Thyroid gland (tissue), 4 donors: ENCODE results near the gene OGA.

Experiments
- CTCF ChIP-seq, 6 experiments: fragments of 200-600 bp in 3 of 6; fragments of 450-650 bp in 3 of 6; sonication (generic) in 3 of 6; IDR thresholded peaks; one replicate each; pipeline ENCODE4 v1.5.1; 2016 to 2019; ENCODE audit warnings: antibody characterized with exemption in 6 of 6, mild to moderate bottlenecking in 2 of 6, inconsistent platforms in 1 of 6, moderate library complexity in 1 of 6
- POLR2A ChIP-seq, 2 donors: fragments of 450-650 bp; IDR thresholded peaks; one replicate each; pipeline ENCODE4 v1.6.1; 2017; ENCODE audit warnings: antibody characterized with exemption in 2 of 2, mild to moderate bottlenecking in 2 of 2, moderate library complexity in 1 of 2

- TF ChIP-seq CTCF (IDR thresholded peaks at IDR 0.05) (no peak), POLR2A (IDR thresholded peaks at IDR 0.05) (no peak)
Observed at GRCh38 chr10:101781984-101782810, 36.0 kb downstream of the OGA start.
